ENCODE measurements around the gene RARG.

Gene RARG

DNA sequence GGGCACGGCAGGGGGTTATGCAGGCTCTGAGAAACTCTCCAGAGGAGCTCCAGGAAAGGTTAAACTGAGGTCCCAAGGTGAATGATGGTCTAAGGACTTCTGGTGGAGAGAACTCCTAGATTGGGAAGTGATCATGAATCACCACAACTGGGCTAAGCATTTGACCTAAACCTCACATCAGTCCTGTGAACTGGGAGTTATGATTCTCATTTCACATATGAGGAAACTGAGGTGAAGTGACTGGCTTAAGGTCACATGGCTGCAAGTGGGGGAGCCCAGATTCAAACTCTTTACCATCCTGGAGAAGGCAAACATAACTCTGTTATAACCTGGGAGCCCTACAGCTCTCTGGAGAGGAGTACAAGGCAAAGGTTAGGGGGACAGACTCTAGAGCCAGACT, 4.2 kb downstream of the RARG start:
- TF ChIP-seq, protein P1, sequence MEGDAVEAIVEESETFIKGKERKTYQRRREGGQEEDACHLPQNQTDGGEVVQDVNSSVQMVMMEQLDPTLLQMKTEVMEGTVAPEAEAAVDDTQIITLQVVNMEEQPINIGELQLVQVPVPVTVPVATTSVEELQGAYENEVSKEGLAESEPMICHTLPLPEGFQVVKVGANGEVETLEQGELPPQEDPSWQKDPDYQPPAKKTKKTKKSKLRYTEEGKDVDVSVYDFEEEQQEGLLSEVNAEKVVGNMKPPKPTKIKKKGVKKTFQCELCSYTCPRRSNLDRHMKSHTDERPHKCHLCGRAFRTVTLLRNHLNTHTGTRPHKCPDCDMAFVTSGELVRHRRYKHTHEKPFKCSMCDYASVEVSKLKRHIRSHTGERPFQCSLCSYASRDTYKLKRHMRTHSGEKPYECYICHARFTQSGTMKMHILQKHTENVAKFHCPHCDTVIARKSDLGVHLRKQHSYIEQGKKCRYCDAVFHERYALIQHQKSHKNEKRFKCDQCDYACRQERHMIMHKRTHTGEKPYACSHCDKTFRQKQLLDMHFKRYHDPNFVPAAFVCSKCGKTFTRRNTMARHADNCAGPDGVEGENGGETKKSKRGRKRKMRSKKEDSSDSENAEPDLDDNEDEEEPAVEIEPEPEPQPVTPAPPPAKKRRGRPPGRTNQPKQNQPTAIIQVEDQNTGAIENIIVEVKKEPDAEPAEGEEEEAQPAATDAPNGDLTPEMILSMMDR (conservative IDR thresholded peaks at IDR 0.05; ENCODE audit: low read depth, low read length), result no peak
- no peak overlapping the region for H3K4me3 ChIP-seq (ENCODE audit: low read depth, low read length)
- peak; percentile 33 for DNase-seq (ENCODE audit: low read depth)

DNA sequence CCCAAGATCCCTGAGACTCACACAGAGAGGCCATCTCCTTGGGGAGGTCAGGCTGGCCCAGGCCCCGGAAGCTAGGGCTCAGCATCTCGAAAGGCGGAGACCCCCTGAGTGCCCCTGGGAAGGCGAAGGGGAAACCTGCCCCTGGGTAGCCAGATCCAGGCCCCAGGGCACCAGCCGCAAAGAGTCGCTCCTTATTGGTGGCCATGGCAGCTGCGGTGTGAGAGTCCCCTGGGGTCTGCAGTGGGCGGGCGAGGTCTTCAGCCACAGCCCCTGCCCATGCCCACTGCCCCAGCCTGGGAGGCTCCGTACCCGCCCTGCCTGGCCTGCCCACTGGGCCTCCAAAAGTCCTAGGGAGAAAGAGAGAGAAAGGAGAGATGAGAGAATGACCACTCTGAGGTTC, 4.7 kb downstream of the RARG start:
- no peak overlapping the region for H3K4me3 ChIP-seq (ENCODE audit: low read depth, low read length)
- no peak for DNase-seq (ENCODE audit: low read depth)
- TF ChIP-seq, protein P1 (conservative IDR thresholded peaks at IDR 0.05; ENCODE audit: low read depth, low read length), result no peak

DNA sequence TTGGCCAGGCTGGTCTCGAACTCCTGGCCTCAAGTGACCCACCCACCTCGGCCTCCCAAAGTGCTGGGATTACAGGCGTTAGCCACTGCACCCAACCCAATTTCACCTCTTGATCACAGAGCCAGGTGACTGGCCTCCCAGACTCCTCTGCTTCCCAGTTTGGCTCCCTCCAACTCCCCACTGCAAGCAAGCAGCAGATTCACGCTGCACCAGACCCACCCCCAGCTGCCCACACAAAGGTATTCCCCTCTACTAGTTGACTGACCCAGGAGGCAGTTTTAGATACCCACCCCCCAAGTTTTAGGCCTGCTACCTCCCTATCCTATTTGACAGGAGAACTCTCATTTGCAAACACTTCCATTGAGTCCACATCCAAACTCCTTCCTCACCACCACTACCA, 5.2 kb downstream of the RARG start:
- no peak for DNase-seq (ENCODE audit: low read depth)
- no peak overlapping the region for H3K4me3 ChIP-seq (ENCODE audit: low read depth, low read length)
- TF ChIP-seq, protein P1 (conservative IDR thresholded peaks at IDR 0.05; ENCODE audit: low read depth, low read length), result no peak

DNA sequence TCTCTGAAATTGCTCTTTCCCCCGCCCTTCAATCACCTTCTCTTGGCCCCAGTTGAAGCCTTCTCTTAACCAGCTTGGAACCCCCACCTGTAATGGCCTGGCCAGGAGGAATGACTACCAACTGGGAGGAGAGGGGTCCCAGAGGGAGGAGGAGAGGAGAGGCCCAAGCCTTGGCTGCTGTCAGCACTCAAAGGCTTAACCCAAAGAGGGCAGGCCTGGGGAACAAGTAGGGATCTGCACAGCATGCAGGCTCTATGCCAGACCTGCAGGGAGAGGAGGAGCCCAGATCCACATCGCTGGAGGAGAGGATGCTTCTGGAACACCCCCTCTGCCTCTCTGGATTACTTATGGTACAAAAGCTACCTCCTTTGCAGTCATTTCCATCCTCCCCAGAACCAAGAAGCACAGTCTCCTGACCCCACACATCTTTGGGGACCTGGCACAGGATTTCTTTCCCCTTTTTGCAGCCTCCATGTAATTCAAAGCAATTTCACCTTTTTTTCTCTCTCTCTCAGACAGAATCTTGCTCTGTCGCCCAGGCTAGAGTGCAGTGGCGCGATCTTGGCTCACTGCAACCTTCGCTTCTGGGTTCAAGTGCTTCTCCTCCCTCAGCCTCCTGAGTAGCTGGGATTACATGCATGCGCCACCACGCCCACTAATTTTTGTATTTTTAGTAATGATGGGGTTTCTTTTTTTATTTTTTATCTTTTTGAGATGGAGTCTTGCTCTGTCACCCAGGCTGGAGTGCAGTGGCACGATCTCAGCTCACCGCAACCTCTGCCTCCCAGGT, 6.2 kb downstream of the RARG start:
- TF ChIP-seq, protein P1 (conservative IDR thresholded peaks at IDR 0.05; ENCODE audit: low read depth, low read length), result no peak

DNA sequence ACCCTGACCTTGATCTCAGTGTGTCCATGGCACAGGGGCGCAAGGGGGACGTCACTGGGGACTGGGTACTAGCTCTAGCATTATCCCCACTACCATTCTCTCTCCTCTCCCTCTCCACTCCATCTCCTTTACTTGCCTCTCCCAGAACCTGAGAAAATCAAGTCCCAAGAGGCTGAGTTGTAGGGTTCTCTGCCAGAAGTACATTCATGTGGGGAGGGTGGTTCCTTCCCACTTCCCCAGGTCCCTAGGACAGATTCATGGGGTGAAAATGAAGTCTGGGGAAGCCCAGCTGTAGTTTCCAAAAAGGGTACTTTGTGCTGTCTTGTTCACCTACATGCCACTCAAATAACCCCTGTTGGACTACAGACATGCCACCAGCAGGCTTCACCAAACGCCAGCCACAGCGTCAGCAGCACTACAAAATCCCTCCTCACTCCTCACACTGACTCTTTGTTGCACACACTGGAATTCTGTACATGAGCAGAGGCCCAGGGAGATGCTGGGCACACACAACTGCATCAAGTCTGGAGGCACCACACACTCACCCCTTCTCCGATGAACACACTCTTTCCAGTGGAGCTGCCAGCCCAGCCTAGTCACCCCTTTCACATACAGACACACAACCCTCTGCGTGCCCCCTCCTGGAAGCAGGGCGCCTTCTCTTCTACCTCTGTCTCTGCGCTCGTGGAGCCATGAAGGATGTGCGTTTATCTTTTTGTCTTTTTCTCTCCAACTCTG, 6.9 kb downstream of the RARG start:
- DNase-seq (ENCODE audit: low read depth), result no peak
- H3K4me3 ChIP-seq (ENCODE audit: low read depth, low read length), result no peak overlapping the region
- TF ChIP-seq, protein P1 (conservative IDR thresholded peaks at IDR 0.05; ENCODE audit: low read depth, low read length), result no peak

More for the DNA sequence above, 6.2 kb downstream of the RARG start:
- no peak overlapping the region for H3K4me3 ChIP-seq (ENCODE audit: low read depth, low read length)
- DNase-seq (ENCODE audit: low read depth), result no peak

DNA sequence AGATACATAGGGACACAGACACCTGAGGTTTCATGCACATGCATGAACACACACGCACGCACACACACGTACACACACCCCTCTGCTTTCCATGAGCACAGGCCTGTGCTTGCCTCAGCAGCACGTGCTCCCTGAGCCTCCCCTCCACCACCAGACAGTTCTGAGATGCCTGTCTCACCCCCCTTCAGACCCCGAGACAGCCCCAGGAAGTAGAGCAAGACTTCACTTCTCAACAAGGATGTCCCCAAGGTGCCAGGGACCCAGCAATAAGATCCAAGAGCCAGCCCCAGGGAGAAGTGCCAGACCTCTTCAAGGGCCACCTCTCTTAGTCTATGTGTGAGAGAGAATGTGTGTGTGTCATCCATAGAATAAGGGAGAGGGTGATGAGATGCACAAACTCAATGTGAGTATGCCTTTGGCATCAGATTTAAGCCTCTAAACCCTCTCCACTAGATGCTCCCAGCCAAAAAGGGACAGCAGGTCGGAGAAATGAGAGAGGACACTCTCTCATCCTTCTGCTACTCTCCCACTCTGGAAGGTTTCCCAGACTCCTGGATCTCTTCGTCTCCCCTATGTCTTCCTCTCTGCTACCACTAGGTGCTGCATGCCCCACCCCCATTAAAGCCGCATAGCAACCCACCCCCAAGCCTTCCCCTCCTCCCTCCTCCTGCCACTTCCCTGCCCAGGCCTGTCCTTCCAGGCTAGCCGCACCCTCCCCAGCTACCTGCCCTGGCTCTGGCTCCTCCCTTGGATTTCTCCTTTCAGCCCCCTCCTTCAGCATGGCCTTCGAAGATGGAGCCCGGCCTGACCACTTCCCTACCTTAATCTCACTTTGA, 7.7 kb downstream of the RARG start:
- TF ChIP-seq, protein P1 (conservative IDR thresholded peaks at IDR 0.05; ENCODE audit: low read depth, low read length), result peak; percentile 40
- H3K4me3 ChIP-seq (ENCODE audit: low read depth, low read length), result no peak overlapping the region
- DNase-seq (ENCODE audit: low read depth), result no peak
